ENCODE data around the gene DCUN1D2.

The DCUN1D2 gene

DNA sequence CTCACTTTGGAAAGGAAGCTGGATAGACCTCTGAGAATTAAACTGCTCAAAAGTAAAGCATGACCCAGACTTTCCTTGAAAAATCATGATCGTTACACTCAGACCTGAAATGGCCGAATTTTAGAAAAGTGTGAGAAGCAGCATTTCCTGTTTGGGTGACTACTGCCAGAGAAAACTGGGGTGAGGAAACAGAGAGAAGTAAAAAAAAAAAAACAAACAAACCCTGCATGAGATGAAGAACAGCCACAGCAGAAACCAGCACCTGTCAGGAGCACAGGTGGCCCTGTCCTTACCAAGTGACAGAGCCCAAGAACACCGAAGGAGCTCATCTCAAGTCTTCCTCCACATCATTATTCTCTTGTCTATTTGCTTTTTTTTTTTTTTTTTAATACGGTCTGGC, 25.2 kb downstream of the DCUN1D2 start:
- no peak overlapping the region for H3K4me2 ChIP-seq
- no peak overlapping the region for H3K9ac ChIP-seq
- H3K9me3 ChIP-seq (replicated peaks in 1 of 11) = no peaks in the 10 kb centered on the region
- no peak overlapping the region for H3K27ac ChIP-seq
- no peaks in the 10 kb centered on the region for H3K27me3 ChIP-seq
- H3K36me3 ChIP-seq = peaks cover 44 to 100% (median 67%) of the 10 kb centered on the region in 11 experiments
- no peak overlapping the region for H3K4me3 ChIP-seq
- H4K20me1 ChIP-seq = peaks cover 6 to 25% (median 14%) of the 10 kb centered on the region in 11 experiments; a peak in 15 of 22 replicates
- no peak for TF ChIP-seq Cebpa-rat (IDR thresholded peaks at IDR 0.05)
- H3K4me1 ChIP-seq = peaks cover 0 to 23% (median 20%) of the 10 kb centered on the region in 10 experiments; a peak in 17 of 20 replicates

DNA sequence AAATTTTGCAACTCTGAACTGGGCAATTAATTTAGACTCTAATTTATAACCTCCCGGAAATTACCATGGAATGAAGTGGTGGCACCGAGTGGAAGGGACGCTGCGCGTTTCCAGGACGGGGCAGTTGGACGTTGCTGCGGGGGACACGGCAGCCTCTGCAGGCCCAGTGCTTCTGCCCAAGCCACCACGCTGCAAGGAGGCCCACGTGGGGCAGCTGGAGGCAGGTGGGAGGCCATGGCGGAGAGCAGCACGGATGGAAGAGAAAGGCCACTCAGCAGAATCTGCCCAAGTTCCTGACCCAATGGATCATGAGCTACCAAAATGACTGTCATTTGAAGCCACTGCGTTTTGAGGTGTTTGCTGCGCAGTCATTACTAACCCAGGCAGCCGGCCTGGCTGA, 26.0 kb downstream of the DCUN1D2 start:
- peaks cover 0 to 16% (median 14%) of the 10 kb centered on the region in 10 experiments; a peak in 17 of 20 replicates for H3K4me1 ChIP-seq
- no peaks in the 10 kb centered on the region for H3K27me3 ChIP-seq
- peaks cover 4 to 25% (median 9%) of the 10 kb centered on the region in 11 experiments; a peak in 15 of 22 replicates for H4K20me1 ChIP-seq
- peaks cover 53 to 100% (median 72%) of the 10 kb centered on the region in 11 experiments for H3K36me3 ChIP-seq
- no peaks in the 10 kb centered on the region for H3K9me3 ChIP-seq (replicated peaks in 1 of 11)
- no peak overlapping the region for H3K27ac ChIP-seq
- no peak overlapping the region for H3K4me3 ChIP-seq
- no peak overlapping the region for H3K4me2 ChIP-seq
- 0 out of 22 replicates have a peak overlapping the region, but pooled peaks of 1 of the 11 experiments have one; percentile 15 for H3K9ac ChIP-seq
- TF ChIP-seq Cebpa-rat (IDR thresholded peaks at IDR 0.05) = no peak

DNA sequence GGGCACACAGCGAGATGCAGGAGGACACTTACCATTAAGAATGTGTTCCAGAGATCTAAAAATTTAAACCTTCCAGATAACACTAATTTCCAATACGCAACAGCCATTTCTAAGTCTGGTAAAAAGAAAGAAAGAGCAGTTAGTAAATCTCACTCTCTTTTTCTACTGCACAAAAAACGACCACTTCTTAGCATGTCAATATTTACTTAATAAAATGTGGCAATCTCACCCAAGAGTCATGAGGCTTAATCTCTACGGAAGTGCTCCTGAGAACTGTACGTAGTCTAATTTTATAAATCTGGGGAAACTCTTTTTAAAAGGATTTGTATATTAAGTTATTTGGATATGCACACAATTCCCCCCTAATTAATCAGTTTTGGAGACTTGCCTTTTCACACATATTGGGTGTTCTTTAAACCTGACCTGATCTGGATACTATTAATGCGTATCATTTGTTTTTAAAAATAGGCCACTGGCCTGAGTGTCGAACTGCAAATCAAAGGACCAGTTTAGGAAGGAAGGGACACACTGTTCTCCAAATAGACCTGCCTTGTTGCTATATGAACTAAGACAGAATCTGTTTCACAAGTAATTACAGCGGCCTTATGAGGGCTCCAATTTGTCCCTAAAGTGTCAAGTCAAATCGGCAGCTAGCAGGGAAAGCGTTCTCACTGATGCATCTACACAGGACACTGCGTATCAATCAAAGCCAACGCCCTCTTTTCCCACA, 29.3 kb downstream of the DCUN1D2 start:
- Histone ChIP-seq H3K4me2 (no peak overlapping the region), H3K27me3 (no peaks in the 10 kb centered on the region), H3K4me3 (no peak overlapping the region), H4K20me1 (peaks cover 0 to 22% (median 0%) of the 10 kb centered on the region in 11 experiments; a peak in 5 of 22 replicates), H3K4me1 (no peaks in the 10 kb centered on the region), H3K27ac (no peak overlapping the region), H3K9ac (no peak overlapping the region; a peak in 1 of 22 replicates), H3K9me3 (replicated peaks in 1 of 11) (no peaks in the 10 kb centered on the region), H3K36me3 (peaks cover 67 to 100% (median 79%) of the 10 kb centered on the region in 11 experiments)
- TF ChIP-seq Cebpa-rat (IDR thresholded peaks at IDR 0.05) = no peak

DNA sequence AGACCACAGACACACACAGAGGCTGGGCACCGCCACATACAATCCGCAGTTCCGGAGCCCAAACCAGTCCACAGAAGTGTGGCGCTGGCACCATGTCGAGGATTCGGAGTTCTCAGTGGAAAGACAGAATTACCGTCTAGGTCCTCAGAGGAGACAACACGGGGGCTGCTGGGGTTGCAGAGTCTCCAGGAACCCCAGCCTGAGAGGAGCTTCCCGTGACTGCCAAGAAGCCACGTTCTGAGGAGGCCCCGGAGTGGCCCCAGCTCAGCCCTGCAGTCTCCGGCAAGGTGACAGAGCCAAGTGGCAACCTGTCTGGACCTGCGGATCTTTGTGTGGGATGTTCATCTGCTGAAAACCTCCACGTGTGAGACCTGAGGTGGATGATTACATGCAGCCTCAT, 29.9 kb downstream of the DCUN1D2 start:
- no peak for TF ChIP-seq Cebpa-rat (IDR thresholded peaks at IDR 0.05)
- H3K36me3 ChIP-seq = peaks cover 68 to 100% (median 79%) of the 10 kb centered on the region in 11 experiments
- H3K4me3 ChIP-seq = no peak overlapping the region
- no peaks in the 10 kb centered on the region for H3K4me1 ChIP-seq
- no peak overlapping the region; a peak in 2 of 22 replicates for H3K9ac ChIP-seq
- H3K27ac ChIP-seq = no peak overlapping the region
- no peaks in the 10 kb centered on the region for H3K27me3 ChIP-seq
- no peaks in the 10 kb centered on the region for H3K9me3 ChIP-seq (replicated peaks in 1 of 11)
- H3K4me2 ChIP-seq = no peak overlapping the region
- H4K20me1 ChIP-seq = peaks cover 0 to 22% (median under 1%) of the 10 kb centered on the region in 11 experiments; a peak in 6 of 22 replicates

DNA sequence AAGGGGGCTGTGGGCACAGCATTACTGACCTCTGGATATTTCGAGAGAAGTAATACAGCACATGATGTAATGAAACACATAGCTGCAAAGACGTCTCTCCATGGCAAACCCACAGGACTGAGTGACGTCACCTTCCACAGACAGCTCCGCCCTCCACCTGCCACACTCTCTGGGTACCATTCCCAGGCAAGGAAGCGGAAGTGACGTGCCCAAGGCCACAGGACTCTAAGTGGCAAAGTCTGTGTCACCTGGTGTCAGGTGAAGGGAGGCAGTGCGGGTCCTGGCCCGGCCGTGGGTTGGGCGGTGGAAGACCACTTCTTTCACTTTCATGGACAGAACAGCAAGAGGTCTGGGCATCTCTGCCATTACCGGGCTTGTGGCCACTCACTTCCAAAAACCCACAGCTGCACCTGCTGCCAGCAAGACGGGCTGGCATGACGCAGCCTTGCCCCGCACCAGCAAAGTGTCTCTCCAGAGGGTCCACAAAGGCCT, 30.4 kb downstream of the DCUN1D2 start:
- no peaks in the 10 kb centered on the region for H3K9me3 ChIP-seq (replicated peaks in 1 of 11)
- no peaks in the 10 kb centered on the region for H3K27me3 ChIP-seq
- H3K4me1 ChIP-seq = no peaks in the 10 kb centered on the region
- peaks cover 0 to 22% (median 4%) of the 10 kb centered on the region in 11 experiments; a peak in 6 of 22 replicates for H4K20me1 ChIP-seq
- H3K4me2 ChIP-seq = no peak overlapping the region
- TF ChIP-seq Cebpa-rat (IDR thresholded peaks at IDR 0.05) = no peak
- H3K4me3 ChIP-seq = no peak overlapping the region
- H3K9ac ChIP-seq = no peak overlapping the region
- peaks cover 73 to 100% (median 80%) of the 10 kb centered on the region in 11 experiments for H3K36me3 ChIP-seq
- H3K27ac ChIP-seq = no peak overlapping the region

DNA sequence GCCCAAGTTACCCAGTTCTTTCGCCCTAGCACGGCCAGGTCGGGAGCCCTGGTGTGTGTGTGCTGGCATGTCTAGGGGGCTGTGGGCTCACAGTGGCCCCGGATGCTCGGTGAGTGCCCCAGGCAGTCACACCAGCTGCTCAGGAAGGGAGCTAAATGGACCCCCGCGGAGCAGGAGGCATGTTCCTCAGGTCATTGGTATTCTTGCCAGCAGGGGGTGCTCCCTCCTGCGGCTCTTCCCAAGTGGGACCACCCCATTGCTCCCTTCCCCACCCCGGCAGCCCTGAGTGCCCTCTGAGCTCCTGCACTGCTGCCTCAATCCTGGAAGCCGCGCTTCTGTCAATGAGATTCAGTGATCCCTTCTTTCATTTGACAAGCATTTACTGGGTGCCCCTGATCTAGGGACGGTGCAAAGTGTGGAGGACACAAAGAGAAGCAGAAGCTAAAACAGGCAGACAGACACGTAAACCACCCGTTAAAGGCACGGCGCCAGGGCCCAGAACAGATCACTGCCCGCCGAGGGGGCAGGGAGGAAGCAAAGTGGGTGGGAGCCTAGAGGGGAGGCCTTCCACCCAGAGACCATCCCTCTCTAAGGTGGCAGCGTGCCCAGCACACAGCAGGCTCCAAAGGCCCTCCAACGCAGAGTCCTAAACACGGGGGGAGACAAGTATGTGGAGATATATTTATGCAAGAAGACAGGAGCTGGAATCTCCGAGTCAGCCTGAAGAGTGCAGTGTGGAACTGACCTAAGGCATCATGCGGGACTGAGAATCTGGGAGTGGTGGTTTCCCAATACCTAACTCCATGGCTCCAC, 32.1 kb downstream of the DCUN1D2 start:
- Histone ChIP-seq H3K36me3 (peaks cover 72 to 99% (median 78%) of the 10 kb centered on the region in 11 experiments), H3K4me2 (no peak overlapping the region), H4K20me1 (peaks cover 0 to 18% (median 0%) of the 10 kb centered on the region in 11 experiments; a peak in 2 of 22 replicates), H3K4me3 (no peak overlapping the region), H3K9me3 (replicated peaks in 1 of 11) (no peaks in the 10 kb centered on the region), H3K27me3 (no peaks in the 10 kb centered on the region), H3K4me1 (peaks cover 4 to 16% (median 12%) of the 10 kb centered on the region in 10 experiments; a peak in 18 of 20 replicates), H3K27ac (no peak overlapping the region; a peak in 1 of 22 replicates), H3K9ac (0 out of 22 replicates have a peak overlapping the region, but pooled peaks of 1 of the 11 experiments have one; percentile 24)
- TF ChIP-seq Cebpa-rat (IDR thresholded peaks at IDR 0.05) = no peak

DNA sequence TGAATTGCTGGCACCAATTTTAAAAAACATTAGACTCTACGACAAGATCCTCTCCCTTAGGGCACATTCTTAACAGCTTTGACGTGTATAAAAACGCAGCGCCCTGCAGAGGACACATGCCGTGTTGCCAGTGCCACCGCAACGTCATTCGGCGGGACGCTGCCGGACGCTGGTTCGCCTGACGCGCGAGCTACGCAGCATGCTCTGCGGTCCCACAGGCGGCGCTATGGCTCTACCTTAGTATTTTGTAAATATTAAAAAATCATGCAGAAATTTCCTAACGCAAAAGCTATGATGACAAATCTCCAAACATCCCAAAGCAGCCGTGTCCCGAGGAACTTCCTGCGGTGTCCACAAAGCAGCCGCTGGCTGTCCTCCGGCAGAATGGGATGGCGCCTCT, 33.0 kb downstream of the DCUN1D2 start:
- H3K27ac ChIP-seq = no peak overlapping the region
- H3K4me2 ChIP-seq = no peak overlapping the region
- no peaks in the 10 kb centered on the region for H3K27me3 ChIP-seq
- H3K36me3 ChIP-seq = peaks cover 73 to 99% (median 84%) of the 10 kb centered on the region in 11 experiments
- H3K4me3 ChIP-seq = no peak overlapping the region
- H3K4me1 ChIP-seq = peaks cover 4 to 25% (median 21%) of the 10 kb centered on the region in 10 experiments; a peak in 18 of 20 replicates
- H3K9me3 ChIP-seq (replicated peaks in 1 of 11) = no peaks in the 10 kb centered on the region
- peaks cover 0 to 18% (median 0%) of the 10 kb centered on the region in 11 experiments; a peak in 2 of 22 replicates for H4K20me1 ChIP-seq
- no peak for TF ChIP-seq Cebpa-rat (IDR thresholded peaks at IDR 0.05)
- no peak overlapping the region for H3K9ac ChIP-seq

DNA sequence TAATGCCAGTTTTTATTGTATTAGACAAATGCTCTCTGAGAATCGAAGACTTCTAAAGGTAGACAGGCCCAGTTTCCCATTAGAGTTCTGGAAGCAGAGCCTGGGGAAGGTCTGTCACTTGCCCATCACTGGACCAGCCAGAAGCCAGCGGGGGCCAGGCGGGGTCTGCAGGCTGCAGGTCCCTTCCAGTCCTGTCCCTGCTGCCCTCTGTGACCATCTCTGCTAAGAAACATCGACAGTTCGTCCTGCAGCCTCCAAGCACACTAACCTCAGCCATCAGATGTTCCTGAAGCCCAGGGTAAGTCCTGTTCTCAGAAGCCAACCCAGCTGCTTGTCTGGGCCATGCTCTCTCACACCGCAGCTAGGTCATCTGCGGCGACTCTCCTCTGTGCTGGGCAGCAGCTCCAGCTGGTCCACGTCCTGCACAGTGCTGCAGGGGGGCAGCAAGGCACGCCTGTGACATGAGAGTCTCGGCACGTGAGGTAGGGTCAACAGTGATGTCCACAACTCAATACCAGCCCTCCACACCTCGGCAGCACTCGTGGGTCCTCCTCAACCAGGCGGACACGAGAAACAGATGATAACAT, 34.3 kb downstream of the DCUN1D2 start:
- no peak for TF ChIP-seq Cebpa-rat (IDR thresholded peaks at IDR 0.05)
- H3K9me3 ChIP-seq (replicated peaks in 1 of 11) = no peaks in the 10 kb centered on the region
- peaks cover 8 to 38% (median 34%) of the 10 kb centered on the region in 10 experiments for H3K4me1 ChIP-seq
- peaks cover 0 to 18% (median 0%) of the 10 kb centered on the region in 11 experiments; a peak in 2 of 22 replicates for H4K20me1 ChIP-seq
- H3K27me3 ChIP-seq = no peaks in the 10 kb centered on the region
- no peak overlapping the region for H3K4me3 ChIP-seq
- peaks cover 64 to 86% (median 76%) of the 10 kb centered on the region in 11 experiments for H3K36me3 ChIP-seq
- 0 out of 22 replicates have a peak overlapping the region, but pooled peaks of 1 of the 11 experiments have one; percentile 15 for H3K27ac ChIP-seq
- no peak overlapping the region for H3K4me2 ChIP-seq
- peak overlapping the region in 1 of 11 experiments; percentile 29; a peak in 1 of 22 replicates for H3K9ac ChIP-seq
